Ovary (tissue), 9 donors: Measurements from ENCODE around the gene QSOX2. TPM values are rescaled to one million over a fixed set of nuclear protein-coding genes. Genes with fewer than 3 reads are reported as not detected.

Source experiments
- DNase-seq, 5 donors: peaks; one replicate each; pipeline ENCODE4 v3.0.0-alpha.2; 2019 to 2020
- H3K27ac ChIP-seq, 2 donors: fragments of 200-600 bp; one replicate each; pipeline versions ENCODE4 v1.5.1 to v1.8.0; 2019 to 2022
- H3K27me3 ChIP-seq: fragments of 200-600 bp; one replicate; pipeline ENCODE4 v1.8.0; 2022
- H3K36me3 ChIP-seq: fragments of 200-600 bp; sonication (generic); one replicate; pipeline ENCODE4 v1.5.1; 2019
- H3K4me1 ChIP-seq: one replicate; pipeline ENCODE4 v1.8.1; 2013; ENCODE audit warnings: mild to moderate bottlenecking, moderate library complexity; ENCODE audit not compliant: insufficient read depth
- H3K4me3 ChIP-seq: fragments of 200-600 bp; sonication (generic); one replicate; pipeline ENCODE4 v1.5.1; 2017
- H3K9me3 ChIP-seq, 2 donors: fragments of 200-600 bp in 1 of 2; sonication (generic) in 1 of 2; one replicate each; pipeline versions ENCODE4 v1.5.1 to v1.8.1; 2013 to 2019; ENCODE audit warnings: mild to moderate bottlenecking in 1 of 2, moderate library complexity in 1 of 2
- CTCF ChIP-seq, 3 donors: fragments of 450-650 bp in 2 of 3; fragments of 200-600 bp in 1 of 3; IDR thresholded peaks; one replicate each; pipeline versions ENCODE4 v1.5.1 to v1.8.0; 2016 to 2022; ENCODE audit warnings: antibody characterized with exemption in 3 of 3, mild to moderate bottlenecking in 1 of 3
- EP300 ChIP-seq: sonication (generic); formaldehyde crosslinking; IDR thresholded peaks from one replicate; pipeline ENCODE4 v1.6.1; 2017; ENCODE audit warnings: antibody characterized with exemption
- POLR2A ChIP-seq: fragments of 450-650 bp; IDR thresholded peaks from one replicate; pipeline ENCODE4 v1.6.1; 2017; ENCODE audit warnings: antibody characterized with exemption, mild to moderate bottlenecking, moderate library complexity
- WGBS, 3 donors: extraction: QIAGEN DNeasy Blood & Tissue Kit in 1 of 3; methylation state at CpG; one replicate each; pipeline versions ENCODE4 v1.1.5 to v1.1.7; 2013 to 2017; 5-methylcytosine and 5-hydroxymethylcytosine counted together
- intact Hi-C, 4 donors: fragments of 100-400 bp; cut with DNase I; formaldehyde crosslinking; loops; one replicate each; pipeline versions ENCODE4 v1.11.0 to v1.15.1; 2022 to 2023
- polyA plus RNA-seq, 2 donors: library from polyadenylated mRNA; stranded (reverse); fragments of 200-250 nt in 1 of 2; fragments of 350-450 nt in 1 of 2; fragmentation: Illumina TruSeq in 1 of 2; extraction: RNeasy Lipid Tissue Mini Kit (QIAGEN cat#74804) in 1 of 2; gene quantifications; one replicate each; pipeline ENCODE4 v1.2.3, GENCODE V29; 2013 to 2014
- total RNA-seq, 7 donors: library from RNA; depleted of rRNA in 2 of 7; stranded (reverse); fragments of >200 nt in 2 of 7; fragmentation: NEBNext Ultra II Directional in 3 of 7; extraction: Animal tissue kit (Norgen Biotek cat#: 25700) in 3 of 7; gene quantifications; one replicate each; pipeline versions ENCODE4 v1.1.0 to v1.2.4, GENCODE V29; 2016 to 2023
- donor health status: DM: no; HTN: no; CAD: no; lungs with moderate emphysema.
- donor health status: DM: no; HTN: no; CAD: no.
- donor health status: Bipolar disorder and iron deficiency.
- donor health status: DM: yes; HTN: yes; CAD: no.
- donor health status: DM: no; HTN: no; CAD: no.
- donor health status: DM: yes; HTN: yes; CAD: no.

The QSOX2 gene
- total and polyA plus RNA-seq, 9 donors = 5.6 to 14.3 (median 7.8) TPM

GRCh38 chr9:136229096-136230065, 16.2 kb downstream of the QSOX2 start:
- peak overlapping the region in 1 of 2 donors; percentile 52 for H3K27ac ChIP-seq
- no peaks in the 10 kb centered on the region for H3K36me3 ChIP-seq
- H3K4me3 ChIP-seq = no peak overlapping the region
- H3K4me1 ChIP-seq = peaks cover 4% of the 10 kb centered on the region
- H3K27me3 ChIP-seq = no peaks in the 10 kb centered on the region
- TF ChIP-seq CTCF (IDR thresholded peaks at IDR 0.05) (no peak), POLR2A (no peak), EP300 (no peak)
- H3K9me3 ChIP-seq = no peaks in the 10 kb centered on the region
- intact Hi-C loops = no loop called here
- DNase-seq = peak in 3 of 5 donors; percentile 47 to 69 (median 54)
- 40 to 65% (median 52%) methylated on average over 33 of the region's 33 CpGs for WGBS, 3 donors

- no peak for TF ChIP-seq EP300
- TF ChIP-seq POLR2A = no peak
- TF ChIP-seq CTCF (IDR thresholded peaks at IDR 0.05) = no peak
- WGBS, 3 donors = 79 to 82% (median 81%) methylated on average over 18 of the region's 18 CpGs
Observed at GRCh38 chr9:136228107-136228875, 17.3 kb downstream of the QSOX2 start.

GRCh38 chr9:136226680-136227407, 18.8 kb downstream of the QSOX2 start:
- Histone ChIP-seq H3K4me3 (no peak overlapping the region), H3K36me3 (no peaks in the 10 kb centered on the region), H3K27ac (no peak overlapping the region), H3K9me3 (no peaks in the 10 kb centered on the region), H3K4me1 (peaks cover 4% of the 10 kb centered on the region), H3K27me3 (no peaks in the 10 kb centered on the region)
- intact Hi-C loops = no loop called here
- no peak for DNase-seq
- TF ChIP-seq POLR2A (no peak), CTCF (IDR thresholded peaks at IDR 0.05) (no peak), EP300 (no peak)
- WGBS, 3 donors = 91 to 92% (median 91%) methylated on average over 30 of the region's 30 CpGs

More at GRCh38 chr9:136228107-136228875, 17.3 kb downstream of the QSOX2 start:
- intact Hi-C loops = no loop called here
- DNase-seq = no peak
- Histone ChIP-seq H3K36me3 (no peaks in the 10 kb centered on the region), H3K27me3 (no peaks in the 10 kb centered on the region), H3K4me1 (peaks cover 4% of the 10 kb centered on the region), H3K27ac (peak overlapping the region in 1 of 2 donors; percentile 52), H3K4me3 (no peak overlapping the region), H3K9me3 (no peaks in the 10 kb centered on the region)
